Muscle of arm (tissue), 12 donors: ENCODE measurements around the gene TOMM20. TPM values are rescaled to one million over a fixed set of nuclear protein-coding genes. Genes with fewer than 3 reads are reported as not detected.

ENCODE experiments used
- DNase-seq: peaks from one replicate; pipeline ENCODE4 v3.0.0-alpha.2; 2013
- polyA plus RNA-seq, 12 donors: library from polyadenylated mRNA; unstranded; fragments of 120-200 nt; gene quantifications; one replicate each; pipeline ENCODE4 v1.2.1, GENCODE V29; 2013; ENCODE audit not compliant: insufficient read length in 12 of 12

Gene TOMM20
- polyA plus RNA-seq, 12 donors, result 92.5 to 197 (median 169) TPM; not detected in 1

GRCh38 chr1:235142991-235143390, 14.4 kb upstream of the TOMM20 start:
- no peak for DNase-seq

DNA sequence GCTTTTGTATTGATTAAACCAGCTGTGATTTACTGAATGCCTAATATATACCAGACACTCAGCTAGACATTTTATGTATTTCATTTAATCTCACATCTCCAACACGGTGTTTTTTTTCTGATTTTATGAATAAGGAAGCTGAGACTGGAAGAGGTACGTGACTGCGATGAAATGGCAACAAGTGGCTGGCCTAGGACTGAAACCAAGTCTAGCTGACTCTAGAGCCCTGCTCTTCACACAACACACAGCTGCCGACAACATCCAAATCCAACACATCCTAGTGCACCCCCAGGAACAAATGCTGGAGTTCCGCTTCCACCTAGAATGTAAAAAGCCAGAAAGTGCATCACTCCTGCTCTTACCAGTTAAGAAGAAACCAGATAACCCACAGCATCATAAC, 10.7 kb upstream of the TOMM20 start:
- no peak for DNase-seq

GRCh38 chr1:235138821-235139220, 10.2 kb upstream of the TOMM20 start:
- no peak for DNase-seq

- no peak for DNase-seq
Measured at GRCh38 chr1:235136111-235136510, 7.5 kb upstream of the TOMM20 start.

GRCh38 chr1:235134171-235134570, 5.5 kb upstream of the TOMM20 start:
- no peak for DNase-seq

- DNase-seq, result no peak
Measured at GRCh38 chr1:235133086-235133485, 4.4 kb upstream of the TOMM20 start.

GRCh38 chr1:235131961-235132360, 3.3 kb upstream of the TOMM20 start:
- DNase-seq, result no peak

- no peak for DNase-seq
Measured at GRCh38 chr1:235130766-235131270, 2.2 kb upstream of the TOMM20 start.

DNA sequence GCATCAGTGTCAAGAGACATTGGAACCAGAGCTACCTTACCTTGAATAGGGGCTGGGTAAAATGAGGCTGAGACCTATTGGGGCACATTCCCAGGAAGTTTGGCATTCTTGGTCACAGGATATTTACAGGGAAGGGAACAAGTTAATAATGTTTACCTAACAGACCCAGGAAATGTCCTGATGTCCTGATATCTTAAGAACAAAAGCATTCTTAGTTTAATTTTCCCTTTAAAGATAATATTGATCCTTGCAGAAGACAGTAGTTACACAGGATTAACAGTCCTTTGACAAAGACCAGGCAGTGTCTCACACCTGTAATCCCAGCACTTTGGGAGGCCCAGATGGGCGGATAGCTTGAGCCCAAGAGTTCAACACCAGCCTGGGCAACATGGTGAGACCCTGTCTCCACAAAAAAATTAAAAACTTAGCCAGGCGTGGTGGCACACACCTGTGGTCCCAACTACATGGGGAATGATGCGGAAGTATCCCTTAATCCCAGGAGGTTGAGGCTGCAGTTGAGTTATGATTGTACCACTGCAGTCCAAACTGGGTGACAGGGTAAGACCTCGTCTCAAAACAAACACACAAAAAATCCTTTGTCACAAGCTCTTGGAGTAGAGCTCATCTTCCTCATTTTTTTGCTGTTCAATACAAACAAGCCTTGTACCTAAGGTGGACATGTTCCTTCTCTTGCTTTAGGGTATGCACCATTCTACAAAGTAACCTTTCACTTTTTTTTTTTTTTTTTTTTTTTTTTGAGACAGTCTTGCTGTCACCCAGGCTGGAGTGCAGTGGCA, 1.3 kb upstream of the TOMM20 start:
- DNase-seq, result no peak

DNA sequence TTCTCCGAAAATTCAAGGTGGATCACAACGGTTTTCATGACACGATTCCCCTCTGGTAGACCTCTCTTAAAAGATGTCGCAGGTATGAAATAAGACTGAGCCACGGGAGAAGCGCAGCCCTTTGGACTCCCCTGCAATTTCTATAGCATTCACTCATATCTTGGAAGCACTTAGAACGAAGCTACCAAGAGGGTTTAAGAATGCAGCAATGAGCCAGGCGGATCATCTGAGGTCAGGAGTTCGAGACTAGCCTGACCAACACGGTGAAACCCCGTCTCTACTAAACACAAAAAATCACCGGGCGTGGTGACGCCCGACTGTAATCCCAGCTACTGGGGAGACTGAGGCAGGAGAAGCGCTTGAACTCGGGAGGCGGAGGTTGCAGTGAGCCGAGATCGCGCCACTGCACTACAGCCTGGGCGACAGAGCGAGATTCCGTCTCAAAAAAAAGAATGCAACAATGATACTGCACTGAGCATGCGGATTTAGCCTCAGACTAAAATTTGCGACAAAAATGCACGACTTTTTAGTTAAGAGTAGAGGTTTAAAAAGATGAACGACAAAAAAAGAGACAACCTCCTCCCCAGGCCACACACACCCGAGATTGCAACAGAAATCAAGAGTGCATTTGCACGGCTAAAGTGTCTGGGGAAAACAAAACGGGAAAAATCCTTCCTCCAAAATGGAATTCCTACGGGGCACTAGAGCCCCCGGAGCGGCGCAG, 743 bp downstream of the TOMM20 start:
- DNase-seq, result no peak

GRCh38 chr1:235127203-235127602, 1.4 kb downstream of the TOMM20 start:
- no peak for DNase-seq

DNA sequence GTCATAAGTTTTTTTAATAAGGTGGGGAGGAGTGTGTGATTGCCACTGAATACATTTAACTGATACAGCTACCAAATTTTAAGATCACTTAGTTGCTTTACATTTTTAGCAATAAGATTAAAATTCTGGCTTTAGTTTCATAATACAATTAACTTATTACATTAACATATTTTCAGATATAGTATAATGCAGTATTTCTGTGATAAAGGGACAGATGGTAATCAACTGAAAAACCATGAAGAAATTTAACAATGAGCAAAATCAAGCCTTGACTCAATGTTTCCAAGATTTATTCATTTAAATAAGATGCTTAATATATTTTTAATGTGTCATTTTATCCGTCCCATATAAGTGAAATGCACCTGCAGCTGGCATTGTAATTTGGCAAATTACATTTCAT, 4.0 kb downstream of the TOMM20 start:
- no peak for DNase-seq

DNA sequence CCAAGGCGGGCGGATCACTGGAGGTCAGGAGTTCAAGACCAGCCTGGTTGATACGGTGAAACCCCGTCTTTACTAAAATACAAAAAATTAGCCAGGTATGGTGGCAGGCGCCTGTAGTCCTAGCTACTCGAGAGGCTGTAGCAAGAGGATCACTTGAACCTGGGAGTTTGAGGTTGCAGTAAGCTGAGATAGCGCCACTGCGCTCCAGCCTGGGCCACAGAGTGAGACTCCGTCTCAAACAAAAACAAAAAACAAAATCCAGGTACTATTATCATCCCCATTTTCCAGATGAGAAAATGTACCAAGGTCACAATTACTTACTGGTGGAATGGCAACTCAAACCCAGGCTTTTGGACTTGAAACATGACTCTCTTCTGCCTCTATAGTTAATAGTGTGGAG, 4.5 kb downstream of the TOMM20 start:
- DNase-seq, result no peak

DNA sequence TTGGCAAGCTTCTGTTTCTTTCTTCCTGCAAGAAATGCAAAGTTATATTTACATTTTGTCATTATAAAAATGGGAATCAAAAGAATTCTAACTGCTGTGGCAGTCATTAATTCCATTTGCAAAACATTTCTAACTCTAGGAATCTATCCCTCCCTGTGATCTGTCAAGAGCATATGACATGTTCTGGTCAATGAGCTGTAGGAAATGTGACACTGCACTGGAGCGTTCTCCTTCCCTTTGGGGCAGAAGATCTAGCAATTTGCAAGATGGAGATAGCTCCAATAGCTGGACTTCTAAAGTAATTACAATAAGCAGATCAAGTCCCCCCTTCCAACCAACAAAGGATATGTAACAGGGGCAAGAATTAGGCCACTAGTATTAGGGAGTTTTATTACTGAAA, 6.3 kb downstream of the TOMM20 start:
- no peak for DNase-seq

DNA sequence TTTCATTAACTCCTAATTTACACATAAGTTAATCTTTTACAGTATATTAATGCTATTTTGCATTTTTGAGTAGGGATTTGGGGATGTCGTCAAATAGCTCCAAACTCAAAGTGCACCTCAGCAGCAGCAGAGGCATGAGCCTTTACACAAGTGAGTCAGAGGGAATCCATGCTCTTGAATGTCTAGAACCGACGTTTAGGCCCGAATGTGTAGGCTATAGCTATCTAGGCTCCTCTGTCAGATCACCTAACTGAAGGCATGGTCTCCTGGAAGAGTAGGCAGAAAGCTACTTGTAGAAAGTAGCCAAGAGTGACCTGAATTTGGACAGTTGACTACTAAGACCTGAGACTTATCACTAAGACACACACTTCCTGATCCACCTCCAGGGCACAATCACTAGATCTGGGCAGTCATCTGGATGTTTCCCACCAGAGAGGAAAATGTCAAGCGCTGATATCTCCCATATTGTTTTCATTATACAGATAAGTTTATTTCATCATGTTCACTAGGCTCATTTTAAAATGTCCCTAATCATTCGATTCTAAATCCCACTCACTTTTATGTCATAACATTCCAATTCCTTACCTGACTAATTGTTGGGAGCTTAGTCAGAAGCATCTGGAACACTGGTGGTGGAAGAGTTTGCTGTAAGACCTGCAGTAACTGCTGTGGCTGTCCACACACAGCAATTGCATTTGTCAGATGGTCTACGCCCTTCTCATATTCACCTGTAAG, 15.3 kb downstream of the TOMM20 start:
- DNase-seq, result no peak

DNA sequence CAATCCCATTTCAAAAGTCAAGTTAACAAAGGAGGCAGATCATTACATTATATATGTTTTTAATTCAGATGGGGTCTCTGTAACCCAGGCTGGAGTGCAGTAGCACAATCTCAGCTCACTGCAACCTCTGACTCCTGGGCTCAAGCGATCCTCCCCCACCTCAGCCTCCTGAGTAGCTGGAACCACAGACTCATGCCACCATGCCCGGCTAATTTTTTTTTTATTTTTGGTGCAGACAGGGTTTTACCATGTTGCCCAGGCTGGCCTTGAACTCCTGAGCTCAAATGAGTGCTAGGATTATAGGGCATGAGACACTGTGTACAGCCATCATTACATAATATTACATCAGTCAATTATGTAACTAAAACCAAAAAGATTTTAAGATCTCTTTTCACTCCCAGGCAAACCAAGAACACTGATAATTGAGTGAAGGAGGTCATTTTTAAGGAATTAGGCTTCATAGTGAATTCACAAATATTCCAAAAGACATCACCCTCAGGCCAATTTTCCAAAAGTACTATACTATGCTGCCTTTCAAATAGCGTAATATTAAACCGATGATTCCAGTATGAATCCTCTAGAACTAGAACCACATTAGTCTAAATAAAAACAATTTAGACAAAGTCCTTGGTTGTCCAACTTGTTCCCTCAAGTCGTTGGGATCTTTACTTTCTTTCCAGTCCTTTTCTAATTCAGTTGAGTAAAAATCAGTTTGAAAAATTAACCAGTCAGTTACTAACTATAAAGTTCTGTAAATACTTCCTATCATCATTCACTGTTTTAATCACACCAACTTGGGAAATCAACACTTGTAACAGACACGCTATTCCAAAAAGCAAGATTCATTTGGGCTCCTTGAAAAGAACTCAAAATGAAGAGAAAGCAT, 16.1 kb downstream of the TOMM20 start:
- DNase-seq, result no peak

- DNase-seq, result no peak
Measured at GRCh38 chr1:235111107-235111506, 17.5 kb downstream of the TOMM20 start.

GRCh38 chr1:235108876-235109275, 19.8 kb downstream of the TOMM20 start:
- no peak for DNase-seq

GRCh38 chr1:235108185-235108593, 20.4 kb downstream of the TOMM20 start:
- no peak for DNase-seq

DNA sequence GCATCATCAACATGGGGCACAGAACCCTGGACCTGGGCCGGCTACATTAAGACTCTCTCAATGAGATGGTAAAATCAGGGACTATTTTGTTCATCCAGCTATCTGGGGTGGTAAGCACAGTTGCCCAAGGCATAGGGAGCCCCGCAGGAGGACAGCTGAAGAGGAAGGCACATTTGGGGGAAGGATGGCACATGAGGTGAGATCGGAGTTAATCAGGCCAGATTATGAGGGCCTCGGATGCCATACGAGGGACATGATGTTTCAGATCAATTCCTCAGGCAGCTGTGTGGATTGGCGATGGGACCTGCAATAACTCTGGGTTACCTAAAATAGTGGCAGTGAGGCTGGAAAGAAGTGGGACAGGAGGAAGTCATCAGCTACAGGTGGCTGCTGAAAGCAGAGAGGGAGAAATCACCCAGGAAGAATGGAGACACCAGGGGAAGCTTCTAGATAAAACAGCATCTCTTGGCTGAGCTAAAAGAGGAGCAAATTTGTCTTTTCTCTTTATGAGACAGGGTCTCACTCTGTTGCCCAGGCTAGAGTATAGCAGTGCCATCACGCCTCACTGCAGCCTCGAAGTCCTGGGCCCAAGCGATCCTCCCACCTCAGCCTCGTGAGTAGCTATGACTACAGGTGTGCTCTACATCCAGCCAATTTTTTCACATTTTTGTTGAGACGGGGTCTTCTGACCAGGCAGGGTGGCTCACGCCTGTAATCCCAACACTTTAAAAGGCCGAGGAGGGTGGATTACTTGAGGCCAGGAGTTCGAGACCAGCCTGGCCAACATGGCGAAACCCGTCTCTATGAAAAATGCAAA, 21.1 kb downstream of the TOMM20 start:
- DNase-seq, result no peak

- no peak for DNase-seq
Measured at GRCh38 chr1:235106457-235106856, 22.2 kb downstream of the TOMM20 start.
